ENCODE data around the gene MGAM2.

MGAM2 gene

GRCh38 chr7:142180426-142180825 lies 68.9 kb downstream of the MGAM2 start:
- Histone ChIP-seq H4K20me1 (ENCODE audit: insufficient read depth, low read length) (no peaks in the 10 kb centered on the region), H3K4me2 (ENCODE audit: low read length) (no peak overlapping the region)

GRCh38 chr7:142181211-142181610 lies 69.7 kb downstream of the MGAM2 start:
- H3K9ac ChIP-seq (ENCODE audit: low read length): no peak overlapping the region
- H3K4me1 ChIP-seq (ENCODE audit: low read length): peaks cover 7% of the 10 kb centered on the region; the same call in 1 of the 2 replicates

More at GRCh38 chr7:142180426-142180825, 68.9 kb downstream of the MGAM2 start:
- Histone ChIP-seq H3K27me3 (ENCODE audit: low read depth, low read length) (peaks cover 35% of the 10 kb centered on the region), H3K79me2 (ENCODE audit: low read length) (no peaks in the 10 kb centered on the region), H3K4me1 (ENCODE audit: low read length) (peaks cover 9% of the 10 kb centered on the region; the same call in 1 of the 2 replicates), H3K4me3 (ENCODE audit: low read length) (no peak overlapping the region), H3K9ac (ENCODE audit: low read length) (no peak overlapping the region), H2AFZ (ENCODE audit: low read depth, low read length) (no peak overlapping the region), H3K36me3 (replicated peaks; ENCODE audit: low read depth, low read length) (no peaks in the 10 kb centered on the region), H3K27ac (ENCODE audit: low read length) (no peak overlapping the region), H3K9me3 (ENCODE audit: insufficient read depth, low read length) (no peaks in the 10 kb centered on the region)
- TF ChIP-seq EZH2phosphoT487 (IDR thresholded peaks at IDR 0.05; ENCODE audit: low read depth) (no peak), CTCF (IDR thresholded peaks at IDR 0.05; ENCODE audit: low read depth, low read length) (no peak)

GRCh38 chr7:142181966-142182365 lies 70.4 kb downstream of the MGAM2 start:
- TF ChIP-seq CTCF (IDR thresholded peaks at IDR 0.05; ENCODE audit: low read depth, low read length) (no peak), EZH2phosphoT487 (IDR thresholded peaks at IDR 0.05; ENCODE audit: low read depth) (no peak)
- Histone ChIP-seq H3K9ac (ENCODE audit: low read length) (no peak overlapping the region), H3K4me3 (ENCODE audit: low read length) (no peak overlapping the region), H4K20me1 (ENCODE audit: insufficient read depth, low read length) (no peaks in the 10 kb centered on the region), H3K4me2 (ENCODE audit: low read length) (no peak overlapping the region), H3K27ac (ENCODE audit: low read length) (no peak overlapping the region), H3K9me3 (ENCODE audit: insufficient read depth, low read length) (no peaks in the 10 kb centered on the region), H3K27me3 (ENCODE audit: low read depth, low read length) (peaks cover 27% of the 10 kb centered on the region), H3K4me1 (ENCODE audit: low read length) (peaks cover 7% of the 10 kb centered on the region; the same call in 1 of the 2 replicates), H3K36me3 (replicated peaks; ENCODE audit: low read depth, low read length) (no peaks in the 10 kb centered on the region), H3K79me2 (ENCODE audit: low read length) (no peaks in the 10 kb centered on the region), H2AFZ (ENCODE audit: low read depth, low read length) (no peak overlapping the region)

More at GRCh38 chr7:142181211-142181610, 69.7 kb downstream of the MGAM2 start:
- Histone ChIP-seq H3K9me3 (ENCODE audit: insufficient read depth, low read length) (no peaks in the 10 kb centered on the region), H3K79me2 (ENCODE audit: low read length) (no peaks in the 10 kb centered on the region), H2AFZ (ENCODE audit: low read depth, low read length) (no peak overlapping the region), H3K27ac (ENCODE audit: low read length) (no peak overlapping the region), H3K4me3 (ENCODE audit: low read length) (no peak overlapping the region), H3K36me3 (replicated peaks; ENCODE audit: low read depth, low read length) (no peaks in the 10 kb centered on the region), H3K4me2 (ENCODE audit: low read length) (no peak overlapping the region), H3K27me3 (ENCODE audit: low read depth, low read length) (peaks cover 29% of the 10 kb centered on the region), H4K20me1 (ENCODE audit: insufficient read depth, low read length) (no peaks in the 10 kb centered on the region)
- TF ChIP-seq CTCF (IDR thresholded peaks at IDR 0.05; ENCODE audit: low read depth, low read length) (no peak), EZH2phosphoT487 (IDR thresholded peaks at IDR 0.05; ENCODE audit: low read depth) (no peak)

- Histone ChIP-seq H3K79me2 (ENCODE audit: low read length) (no peaks in the 10 kb centered on the region), H3K27ac (ENCODE audit: low read length) (no peak overlapping the region), H4K20me1 (ENCODE audit: insufficient read depth, low read length) (no peaks in the 10 kb centered on the region), H3K4me1 (ENCODE audit: low read length) (peaks cover 6% of the 10 kb centered on the region; the same call in 1 of the 2 replicates), H3K36me3 (replicated peaks; ENCODE audit: low read depth, low read length) (no peaks in the 10 kb centered on the region), H3K27me3 (ENCODE audit: low read depth, low read length) (peaks cover 9% of the 10 kb centered on the region), H3K9ac (ENCODE audit: low read length) (no peak overlapping the region), H3K9me3 (ENCODE audit: insufficient read depth, low read length) (no peaks in the 10 kb centered on the region), H3K4me3 (ENCODE audit: low read length) (no peak overlapping the region), H3K4me2 (ENCODE audit: low read length) (no peak overlapping the region), H2AFZ (ENCODE audit: low read depth, low read length) (no peak overlapping the region)
- TF ChIP-seq EZH2phosphoT487 (IDR thresholded peaks at IDR 0.05; ENCODE audit: low read depth): no peak
- TF ChIP-seq CTCF (IDR thresholded peaks at IDR 0.05; ENCODE audit: low read depth, low read length): no peak
These were observed 73.6 kb downstream of the MGAM2 start for GRCh38 chr7:142185069-142185468.

Data from OCI-LY3 (cell line).